Neural progenitor cell (in vitro differentiated cells): ENCODE data around the gene PLPP3.

Experiments used
- CTCF ChIP-seq: fragments of 200-600 bp; sonication (generic); IDR thresholded peaks from 2 replicates; pipeline ENCODE4 v1.5.1; 2017; ENCODE audit warnings: antibody characterized with exemption, mild to moderate bottlenecking
- EZH2 ChIP-seq: fragments of 200-600 bp; sonication (generic); IDR thresholded peaks from 2 replicates; pipeline ENCODE4 v1.6.1; 2017; ENCODE audit warnings: antibody characterized with exemption, mild to moderate bottlenecking, moderate library complexity
- EZH2phosphoT487 ChIP-seq: fragments of 200-600 bp; sonication (generic); IDR thresholded peaks from 2 replicates; pipeline ENCODE4 v1.6.1; 2017; ENCODE audit warnings: antibody characterized with exemption

GRCh38 chr1:56555448-56555847 lies 23.9 kb downstream of the PLPP3 start:
- no peak for TF ChIP-seq CTCF
- TF ChIP-seq EZH2 = no peak
- TF ChIP-seq EZH2phosphoT487 = no peak
